Measurements from ENCODE around the gene SMIM20. TPM values are rescaled to one million over a fixed set of nuclear protein-coding genes. Genes with fewer than 3 reads are reported as not detected.
"Not testable (repeated sequence)": the region's sequence is repeated elsewhere in the genome, so short reads cannot be mapped to it uniquely, and the experiment has no call there.

SMIM20 gene
- polyA plus RNA-seq, 1 donor, result 43.2 TPM

- DNase-seq (ENCODE audit: low read depth), result no peak
Observed at GRCh38 chr4:25890571-25891485, 23.2 kb upstream of the SMIM20 start.

GRCh38 chr4:25892796-25893195 is 21.2 kb upstream of the SMIM20 start:
- no peak for DNase-seq (ENCODE audit: low read depth)

- no peak for DNase-seq (ENCODE audit: low read depth)
Observed at GRCh38 chr4:25896776-25897539, 17.1 kb upstream of the SMIM20 start.

GRCh38 chr4:25900310-25900709 is 13.7 kb upstream of the SMIM20 start:
- DNase-seq (ENCODE audit: low read depth), result no peak

- DNase-seq (ENCODE audit: low read depth), result no peak
Observed at GRCh38 chr4:25901030-25901430, 13.0 kb upstream of the SMIM20 start.

- DNase-seq (ENCODE audit: low read depth), result no peak
Observed at GRCh38 chr4:25903900-25904747, 9.9 kb upstream of the SMIM20 start.

- DNase-seq (ENCODE audit: low read depth), result no peak
Observed at GRCh38 chr4:25904748-25905082, 9.3 kb upstream of the SMIM20 start.

- no peak for DNase-seq (ENCODE audit: low read depth)
Observed at GRCh38 chr4:25905371-25905770, 8.6 kb upstream of the SMIM20 start.

- DNase-seq (ENCODE audit: low read depth), result not testable (repeated sequence)
Observed at GRCh38 chr4:25906113-25906512, 7.9 kb upstream of the SMIM20 start.

- no peak for DNase-seq (ENCODE audit: low read depth)
Observed at GRCh38 chr4:25908491-25908901, 5.5 kb upstream of the SMIM20 start.

GRCh38 chr4:25911356-25911755 is 2.7 kb upstream of the SMIM20 start:
- no peak for DNase-seq (ENCODE audit: low read depth)

- DNase-seq (ENCODE audit: low read depth), result no peak
Observed at GRCh38 chr4:25913056-25913850, 767 bp upstream of the SMIM20 start.

- no peak for DNase-seq (ENCODE audit: low read depth)
Observed at GRCh38 chr4:25914670-25915352, 791 bp downstream of the SMIM20 start.

GRCh38 chr4:25915353-25915705 is 1.3 kb downstream of the SMIM20 start:
- no peak for DNase-seq (ENCODE audit: low read depth)

- no peak for DNase-seq (ENCODE audit: low read depth)
Observed at GRCh38 chr4:25916870-25917269, 2.9 kb downstream of the SMIM20 start.

GRCh38 chr4:25919676-25920075 is 5.7 kb downstream of the SMIM20 start:
- no peak for DNase-seq (ENCODE audit: low read depth)

- no peak for DNase-seq (ENCODE audit: low read depth)
Observed at GRCh38 chr4:25921922-25922321, 7.9 kb downstream of the SMIM20 start.

GRCh38 chr4:25922812-25923369 is 8.9 kb downstream of the SMIM20 start:
- DNase-seq (ENCODE audit: low read depth), result no peak

GRCh38 chr4:25923745-25924144 is 9.7 kb downstream of the SMIM20 start:
- DNase-seq (ENCODE audit: low read depth), result no peak

- DNase-seq (ENCODE audit: low read depth), result no peak
Observed at GRCh38 chr4:25925486-25926201, 11.6 kb downstream of the SMIM20 start.

All from forelimb muscle (tissue), 1 donor.